GM19099 (cell line): Measurements from ENCODE around the gene MEX3D.

Source experiments
- POLR2A ChIP-seq: IDR thresholded peaks from 3 replicates; pipeline ENCODE4 v1.6.1; 2011; ENCODE audit warnings: low read depth; ENCODE audit not compliant: insufficient read length; ENCODE audit errors: extremely low read depth

Gene MEX3D

DNA sequence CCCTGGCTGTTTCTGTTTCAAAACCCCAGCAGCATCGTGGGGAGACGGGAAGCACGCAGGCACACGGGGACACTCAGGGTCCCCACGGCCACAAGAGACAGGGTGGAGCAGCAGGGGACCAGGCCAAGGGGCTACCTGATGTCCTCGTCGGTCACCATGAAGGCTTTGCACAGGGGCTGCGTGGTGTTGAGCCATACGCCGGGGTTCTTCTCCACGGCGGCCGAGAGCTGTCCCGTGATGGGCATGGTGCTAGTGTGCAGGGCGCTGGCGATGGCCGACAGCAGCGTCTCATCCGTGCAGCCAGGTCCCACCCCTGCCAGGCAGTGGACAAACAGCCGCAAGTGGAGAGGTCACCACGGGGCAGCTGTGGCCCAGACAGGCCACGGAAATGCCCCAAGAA is 12.8 kb upstream of the MEX3D start:
- no peak for TF ChIP-seq POLR2A

DNA sequence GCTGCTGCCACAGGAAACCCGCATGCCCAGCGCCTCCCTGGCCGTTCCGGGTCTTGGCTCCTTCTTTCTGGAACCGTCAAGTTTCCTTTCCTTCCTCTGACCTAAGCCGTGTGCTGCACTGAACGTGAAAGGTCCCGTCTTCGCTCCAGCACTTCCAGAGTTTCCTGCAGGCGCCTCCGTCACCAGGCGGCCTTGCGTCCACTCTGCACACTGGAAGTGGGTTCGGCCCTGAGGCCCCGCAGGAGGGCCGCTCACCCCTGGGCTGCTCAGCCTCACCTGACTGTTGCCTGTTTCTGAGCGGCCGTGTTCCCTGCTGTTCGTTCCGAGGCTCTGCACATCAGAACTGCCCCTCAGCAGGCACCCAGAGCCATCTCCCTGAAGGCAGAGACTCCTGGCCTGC is 12.3 kb upstream of the MEX3D start:
- TF ChIP-seq POLR2A, result no peak

DNA sequence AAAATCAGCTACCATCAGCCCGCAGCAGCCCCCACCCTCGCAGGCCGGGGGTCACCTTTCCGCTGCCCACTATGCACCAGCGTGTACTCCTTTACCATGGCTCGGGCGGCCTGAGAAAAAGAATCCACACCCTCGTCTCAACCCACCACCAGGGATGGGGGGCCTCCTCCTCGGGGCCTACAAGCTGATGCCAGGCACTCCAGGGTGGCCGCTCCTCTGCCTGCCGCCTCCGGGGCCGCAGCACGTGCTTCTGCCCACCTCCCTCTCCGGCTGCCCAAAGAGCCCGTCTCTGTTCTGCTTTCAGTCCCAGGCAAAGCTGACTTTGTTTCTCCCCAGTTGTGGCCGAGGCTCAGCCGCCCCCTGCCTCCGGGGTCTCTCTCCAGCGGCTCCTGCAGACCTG is 11.1 kb upstream of the MEX3D start:
- no peak for TF ChIP-seq POLR2A

DNA sequence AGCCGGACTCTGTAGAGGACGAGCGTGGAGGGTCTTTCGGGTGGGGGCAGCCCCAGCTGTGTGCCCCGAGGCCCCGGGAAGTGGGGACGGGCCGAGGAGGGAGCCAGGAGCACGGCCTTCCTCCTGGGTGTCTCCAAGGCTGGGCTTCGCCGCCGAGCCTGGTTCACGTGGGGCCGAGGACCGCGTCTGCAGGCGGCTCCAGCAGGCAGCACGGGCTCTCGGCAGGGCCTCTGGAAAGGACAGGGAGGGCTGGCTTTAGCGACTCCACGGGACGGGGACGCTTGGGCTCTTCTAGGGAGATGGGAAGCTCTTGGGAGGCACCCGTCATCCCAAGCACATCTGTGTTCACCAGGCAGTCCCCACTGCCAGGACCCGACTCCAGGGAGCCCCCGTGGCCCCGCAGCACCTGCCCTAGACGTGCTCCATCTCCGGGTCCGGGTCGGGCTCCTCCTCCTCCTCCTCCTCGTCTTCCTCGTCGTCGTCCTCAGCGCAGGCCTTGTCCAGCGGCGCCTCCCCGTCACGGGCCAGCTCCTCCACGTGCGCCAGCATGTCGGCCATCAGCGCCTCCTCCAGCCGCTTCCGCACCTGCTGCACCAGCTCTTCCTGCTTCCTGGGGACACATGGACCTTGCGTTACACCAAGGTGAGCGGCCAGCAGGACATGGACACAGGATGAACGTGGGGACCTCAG is 9.9 kb upstream of the MEX3D start:
- TF ChIP-seq POLR2A, result no peak

DNA sequence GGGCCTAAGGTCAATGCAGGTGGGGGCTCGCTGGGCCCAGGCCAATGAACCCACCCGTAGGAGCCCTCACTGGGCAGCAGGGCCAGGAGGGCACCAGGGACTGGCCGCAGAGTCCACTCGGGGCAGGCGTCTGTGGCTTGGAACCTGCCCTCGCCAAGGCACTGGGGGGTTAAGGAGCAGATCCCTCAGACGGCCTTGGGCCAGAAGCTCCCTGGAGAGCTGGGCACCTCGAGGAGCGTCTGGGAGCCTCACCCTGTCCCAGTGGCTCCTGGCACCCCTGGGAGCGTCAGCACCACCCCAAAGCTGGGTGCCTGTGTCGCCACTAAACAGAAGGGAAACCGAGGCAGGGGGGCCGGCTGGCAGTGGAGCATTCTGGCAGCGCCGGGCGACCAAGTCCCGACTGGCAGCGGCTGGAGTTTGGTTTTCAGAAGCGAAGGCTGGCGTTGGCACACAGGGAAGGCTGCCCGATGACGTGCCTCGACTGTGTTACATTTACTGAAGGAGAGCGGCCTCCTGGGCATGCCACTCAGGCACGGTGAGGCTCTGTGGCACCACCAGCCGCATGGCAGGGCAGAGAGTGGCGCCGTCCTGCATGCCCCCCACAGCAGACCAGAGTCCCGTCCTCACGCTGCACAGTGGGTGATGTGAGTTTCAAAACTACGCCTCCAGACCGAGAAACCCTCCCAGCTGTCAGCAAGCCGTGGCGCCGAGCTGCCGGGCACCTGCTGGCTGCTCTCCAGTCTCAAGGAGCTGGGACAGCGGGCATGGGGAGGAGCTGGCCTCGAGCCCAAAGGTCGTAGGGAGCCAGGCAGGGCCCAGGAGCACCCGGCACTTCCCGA is 9.2 kb upstream of the MEX3D start:
- TF ChIP-seq POLR2A, result no peak

DNA sequence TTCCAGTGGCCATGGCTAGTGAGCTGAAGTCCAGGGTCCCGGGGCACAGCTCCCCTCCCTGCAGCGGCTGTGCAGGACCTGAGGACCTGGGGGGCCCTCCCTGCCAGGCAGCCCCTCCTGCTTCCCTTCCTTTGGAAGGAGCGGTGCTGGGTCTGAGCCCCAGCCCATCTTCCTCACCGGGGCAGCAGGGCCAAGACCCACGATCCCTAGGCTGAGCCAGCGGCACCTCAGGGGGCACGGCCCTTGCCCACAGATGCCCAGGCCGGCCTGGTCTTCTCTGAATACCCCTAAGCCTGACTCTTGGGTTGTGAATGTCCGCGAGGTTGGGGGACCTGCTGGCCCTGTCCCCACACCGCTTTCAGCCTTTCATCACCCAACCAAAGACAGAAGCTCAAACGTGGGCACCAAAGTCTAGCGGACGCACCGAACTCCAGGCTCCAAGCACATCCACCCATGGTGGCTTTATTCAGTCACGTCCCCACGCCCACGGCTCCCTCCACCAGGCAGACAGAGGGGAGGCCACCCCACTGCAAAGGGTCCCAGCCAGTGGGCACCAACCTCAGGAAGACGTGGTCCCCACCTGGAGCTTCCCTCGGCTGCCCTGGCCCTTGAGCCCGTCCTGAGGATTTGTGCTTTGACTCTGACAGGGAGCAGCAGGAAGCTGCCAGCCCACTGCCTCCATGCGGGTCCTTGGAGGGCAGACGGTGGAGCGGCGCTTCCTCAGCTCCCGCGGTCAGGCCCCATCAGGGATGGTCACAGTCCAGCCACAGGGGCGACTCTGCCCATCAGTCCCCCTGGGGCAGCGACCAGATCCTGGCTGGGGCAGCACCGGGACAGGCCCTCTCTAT is 8.3 kb upstream of the MEX3D start:
- no peak for TF ChIP-seq POLR2A

DNA sequence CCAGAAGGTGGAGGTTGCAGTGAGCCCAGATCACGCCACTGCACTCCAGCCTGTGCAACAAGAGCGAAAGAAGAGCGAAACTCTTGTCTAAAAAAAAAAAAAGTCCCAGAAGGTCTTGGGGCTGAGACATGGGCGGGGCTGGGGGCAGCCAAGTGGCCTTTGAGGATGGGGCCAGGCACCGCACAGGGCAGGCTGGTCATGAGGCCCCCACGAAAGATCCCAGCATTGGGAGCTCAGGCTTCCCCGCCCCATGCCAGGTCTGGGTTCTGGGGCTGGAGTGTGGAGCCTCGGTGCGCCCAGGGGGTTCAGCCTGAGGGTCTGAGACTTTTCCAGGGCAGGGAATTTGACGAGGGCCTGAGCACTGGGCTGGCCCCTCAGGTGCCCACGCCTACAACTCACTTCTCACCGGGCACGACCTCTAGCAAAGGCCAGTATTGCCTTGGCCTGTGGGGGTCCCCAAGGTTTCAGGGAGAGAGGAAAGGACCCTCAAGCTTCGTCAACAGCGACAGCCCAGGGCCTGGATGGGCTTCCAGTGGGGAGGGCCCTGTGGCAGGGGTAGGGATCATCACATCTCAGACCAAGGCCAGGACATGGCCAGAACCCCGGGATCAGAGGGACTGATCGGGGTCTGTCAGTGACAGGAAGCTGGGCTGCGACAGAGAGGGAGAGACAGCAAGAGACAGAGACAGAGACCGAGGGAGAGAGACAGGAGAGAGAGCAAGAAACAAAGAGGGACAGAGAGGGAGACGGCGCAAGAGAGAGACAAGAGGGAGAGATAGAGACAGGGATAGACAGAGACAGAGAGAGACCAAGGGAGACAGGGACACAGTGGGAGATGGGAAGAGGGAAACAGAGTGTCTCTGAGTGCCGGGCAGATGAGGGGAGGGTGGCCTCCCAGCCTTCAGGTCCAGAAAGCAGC is 7.5 kb upstream of the MEX3D start:
- TF ChIP-seq POLR2A, result no peak

DNA sequence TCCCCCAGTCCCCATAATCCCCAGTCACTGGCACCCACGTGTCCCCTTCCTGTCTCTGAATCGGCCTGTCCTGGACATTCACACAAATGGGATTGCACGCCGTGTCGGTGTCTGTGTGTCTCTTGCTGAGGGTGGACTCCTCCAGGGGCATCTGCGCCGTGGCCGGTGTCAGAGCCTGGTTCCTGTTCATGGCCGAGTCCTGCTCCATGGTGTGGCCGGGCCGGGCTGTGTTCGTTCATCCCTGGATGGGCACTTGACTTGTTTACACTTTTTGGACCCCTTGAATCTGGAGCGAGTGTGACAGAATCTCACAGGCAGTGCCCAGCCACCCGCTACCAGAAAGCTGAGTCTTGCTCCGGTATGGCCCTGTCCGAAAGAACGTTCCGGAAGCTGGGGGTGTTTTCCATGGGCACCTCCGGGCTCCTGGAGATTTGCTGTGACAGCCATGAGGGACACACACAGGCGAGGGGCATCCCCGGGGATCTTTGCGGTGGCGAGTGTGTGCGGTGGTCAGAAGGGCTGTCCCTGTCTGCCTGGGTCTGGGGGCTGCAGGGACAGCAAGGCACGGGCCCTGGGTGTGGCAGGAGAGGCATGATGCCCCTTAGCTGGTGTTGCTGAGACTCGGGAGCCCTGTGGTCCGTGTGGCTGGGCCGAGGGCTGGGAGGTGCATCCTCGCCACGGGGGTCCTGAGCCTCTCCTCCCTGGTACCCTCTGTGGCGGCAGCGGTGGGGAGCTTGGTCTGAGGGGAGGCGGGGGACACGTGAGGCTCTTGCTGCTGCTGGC is 6.4 kb upstream of the MEX3D start:
- TF ChIP-seq POLR2A, result no peak

DNA sequence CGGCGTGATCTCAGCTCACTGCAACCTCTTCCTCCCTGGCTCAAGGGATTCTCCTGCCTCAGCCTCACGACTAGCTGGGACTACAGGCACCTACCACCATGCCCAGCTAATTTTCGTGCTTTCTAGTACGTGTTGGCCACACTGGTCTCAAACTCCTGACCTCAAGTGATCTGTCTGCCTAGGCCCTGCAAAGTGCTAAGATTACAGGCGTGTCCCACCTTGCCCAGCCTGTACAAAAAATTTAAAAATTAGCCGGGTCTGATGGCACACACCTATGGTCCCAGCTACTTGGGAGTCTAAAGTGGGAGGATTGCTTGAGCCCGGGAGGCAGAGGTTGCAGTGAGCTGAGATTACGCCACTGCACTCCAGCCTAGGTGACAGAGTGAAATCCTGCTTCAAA is 4.7 kb upstream of the MEX3D start:
- no peak for TF ChIP-seq POLR2A

DNA sequence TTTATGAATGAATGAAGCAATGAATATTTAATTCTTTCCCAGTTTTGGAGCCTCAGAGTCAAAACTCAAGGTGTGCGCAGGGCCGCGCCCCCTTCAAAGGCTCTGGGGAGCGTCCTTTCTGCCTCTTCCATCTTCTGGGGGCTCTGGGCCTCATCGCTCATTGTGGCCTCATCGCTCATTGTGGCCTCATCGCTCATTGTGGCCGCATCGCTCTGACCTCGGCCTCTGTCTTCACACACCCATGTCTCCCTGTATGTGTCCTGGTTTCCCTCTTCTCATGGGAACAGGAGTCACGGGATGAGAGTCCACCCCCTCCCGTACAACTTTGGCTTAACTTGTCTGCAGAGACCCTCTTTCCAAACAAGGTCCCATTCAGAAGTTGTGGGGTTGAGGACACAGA is 3.2 kb upstream of the MEX3D start:
- no peak for TF ChIP-seq POLR2A

DNA sequence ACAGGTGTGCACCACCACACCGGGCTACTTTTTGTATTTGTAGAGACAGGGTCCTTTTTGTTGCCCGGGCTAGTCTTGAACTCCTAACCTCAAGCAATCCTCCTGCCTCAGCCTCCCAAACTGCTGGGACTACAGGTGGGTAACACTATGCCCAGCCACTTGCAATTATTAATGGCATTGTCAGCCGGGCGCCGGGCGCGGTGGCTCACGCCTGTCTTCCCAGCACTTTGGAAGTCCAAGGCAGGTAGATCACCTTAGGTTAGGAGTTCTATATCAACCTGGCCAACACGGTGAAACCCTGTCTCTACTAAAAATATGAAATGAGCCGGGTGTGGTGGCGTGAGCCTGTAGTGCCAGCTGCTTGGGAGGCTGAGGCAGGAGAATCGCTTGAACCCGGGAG is 2.7 kb upstream of the MEX3D start:
- no peak for TF ChIP-seq POLR2A

DNA sequence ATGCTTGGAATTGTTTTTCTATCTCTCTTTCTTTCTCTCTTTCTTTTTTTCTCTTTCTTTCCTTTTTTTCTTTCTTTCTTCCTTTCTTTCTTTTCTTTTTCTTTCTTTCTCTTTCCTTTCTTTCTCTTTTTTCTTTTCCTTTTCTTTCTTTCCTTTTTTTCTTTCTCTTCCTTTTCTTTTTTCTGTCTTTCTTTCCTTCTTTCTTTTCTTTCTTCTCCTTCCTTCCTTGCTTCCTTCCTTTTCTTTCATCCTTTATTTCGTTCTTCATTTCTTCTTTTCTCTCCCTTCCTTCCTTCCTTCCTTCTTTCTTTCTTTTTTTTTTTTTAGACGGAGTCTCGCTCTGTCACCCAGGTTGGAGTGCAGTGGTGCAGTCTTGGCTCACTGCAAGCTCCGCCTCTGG is 1.9 kb upstream of the MEX3D start:
- TF ChIP-seq POLR2A, result no peak

DNA sequence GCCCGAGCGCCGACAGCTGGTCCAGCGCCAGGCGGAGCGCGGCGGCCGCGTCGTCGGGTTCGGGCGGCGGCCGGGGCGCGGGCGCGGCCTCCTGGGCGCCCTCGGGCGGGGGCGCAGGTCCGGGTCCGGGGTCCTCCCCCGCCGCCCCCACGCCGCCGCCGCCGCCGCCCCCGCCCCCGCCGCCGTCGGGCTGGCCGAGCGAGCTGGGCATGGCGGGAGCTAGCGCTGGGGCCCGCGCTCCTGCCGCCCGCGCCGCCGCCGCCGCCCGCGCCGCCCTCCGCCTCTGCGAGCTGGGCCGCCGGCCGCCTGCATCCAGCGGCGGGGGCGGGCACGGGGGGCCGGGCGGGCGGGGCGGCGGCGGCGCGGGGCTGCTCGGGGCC is 287 bp downstream of the MEX3D start:
- no peak for TF ChIP-seq POLR2A
